Left ventricle myocardium inferior (tissue), 1 donor: ENCODE data around the gene ZDHHC14. TPM values are rescaled to one million over a fixed set of nuclear protein-coding genes. Genes with fewer than 3 reads are reported as not detected.
A peak's percentile ranks its signal among the peaks of the same experiment; 100 is the strongest.

ENCODE experiments used
- DNase-seq: peaks from one replicate; pipeline ENCODE4 v3.0.0-alpha.2; 2020
- H3K27ac ChIP-seq: fragments of 200-600 bp; replicated peaks from 2 replicates; pipeline ENCODE4 v1.8.0; 2021
- H3K27me3 ChIP-seq: fragments of 200-600 bp; 2 replicates; pipeline ENCODE4 v1.8.0; 2021; ENCODE audit warnings: low read depth
- H3K36me3 ChIP-seq: fragments of 200-600 bp; 2 replicates; pipeline ENCODE4 v1.8.0; 2021
- H3K4me1 ChIP-seq: fragments of 200-600 bp; 2 replicates; pipeline ENCODE4 v1.8.0; 2021
- H3K4me3 ChIP-seq: fragments of 200-600 bp; 2 replicates; pipeline ENCODE4 v1.8.0; 2021; ENCODE audit warnings: mild to moderate bottlenecking, moderate library complexity
- H3K9me3 ChIP-seq: fragments of 200-600 bp; replicated peaks from 2 replicates; pipeline ENCODE4 v1.8.0; 2021
- CTCF ChIP-seq: fragments of 200-600 bp; IDR thresholded peaks from 2 replicates; pipeline ENCODE4 v1.8.0; 2021; ENCODE audit warnings: antibody characterized with exemption, mild to moderate bottlenecking, borderline replicate concordance
- intact Hi-C: fragments of 100-400 bp; cut with micrococcal nuclease; formaldehyde crosslinking; loops from one replicate; pipeline ENCODE4 v1.11.0; 2022
- total RNA-seq: library from RNA; stranded (reverse); fragmentation: NEBNext Ultra II Directional; extraction: Animal tissue kit (Norgen Biotek cat#: 25700); gene quantifications from one replicate; pipeline ENCODE4 v1.2.1, GENCODE V29; 2021
- donor health status: DM: no; HTN: yes; CAD: no; lungs with severe emphysema.

Gene ZDHHC14
- total RNA-seq, 1 donor from 2014 or later, result 10.0 TPM

- H3K9me3 ChIP-seq, result no peaks in the 10 kb centered on the region
- no peak for TF ChIP-seq CTCF
- H3K27me3 ChIP-seq, result no peaks in the 10 kb centered on the region
- peaks cover 4% of the 10 kb centered on the region for H3K4me1 ChIP-seq
- DNase-seq, result no peak
- no peaks in the 10 kb centered on the region for H3K36me3 ChIP-seq
- H3K27ac ChIP-seq, result no peak overlapping the region
- H3K4me3 ChIP-seq, result no peak overlapping the region
- intact Hi-C loops, result loop anchor here (10.0 kb wide), 1 partner anchor 50 kb away; the partner anchor contains the start of gene TMEM242
Observed at GRCh38 chr6:157374889-157375443, 6.0 kb upstream of the ZDHHC14 start.

- DNase-seq, result no peak
Observed at GRCh38 chr6:157376241-157376640, 4.7 kb upstream of the ZDHHC14 start.

GRCh38 chr6:157376706-157377230 lies 4.2 kb upstream of the ZDHHC14 start:
- no peaks in the 10 kb centered on the region for H3K9me3 ChIP-seq
- no peak for TF ChIP-seq CTCF
- intact Hi-C loops, result loop anchor here (10.0 kb wide), 1 partner anchor 52 kb away; the partner anchor contains the start of gene TMEM242

More at GRCh38 chr6:157376241-157376640, 4.7 kb upstream of the ZDHHC14 start:
- intact Hi-C loops, result loop anchor here (10.0 kb wide), 1 partner anchor 51 kb away; the partner anchor contains the start of gene TMEM242
- Histone ChIP-seq H3K4me3 (no peak overlapping the region), H3K27me3 (no peaks in the 10 kb centered on the region), H3K36me3 (no peaks in the 10 kb centered on the region), H3K9me3 (no peaks in the 10 kb centered on the region), H3K27ac (no peak overlapping the region), H3K4me1 (peaks cover 13% of the 10 kb centered on the region)
- TF ChIP-seq CTCF, result no peak

GRCh38 chr6:157379656-157380457 lies 1.1 kb upstream of the ZDHHC14 start:
- no peaks in the 10 kb centered on the region for H3K36me3 ChIP-seq
- H3K27me3 ChIP-seq, result no peaks in the 10 kb centered on the region
- peak; percentile 91 for DNase-seq
- H3K27ac ChIP-seq, result peak overlapping the region; percentile 95
- no peak for TF ChIP-seq CTCF
- intact Hi-C loops, result loop anchor here (10.0 kb wide), 2 partner anchors 55 to 195 kb away; partner anchors contain the start of gene TMEM242
- peaks cover 36% of the 10 kb centered on the region for H3K4me1 ChIP-seq
- H3K4me3 ChIP-seq, result peak overlapping the region; percentile 99
- H3K9me3 ChIP-seq, result no peaks in the 10 kb centered on the region

More at GRCh38 chr6:157376706-157377230, 4.2 kb upstream of the ZDHHC14 start:
- DNase-seq, result no peak
- Histone ChIP-seq H3K27ac (no peak overlapping the region), H3K27me3 (no peaks in the 10 kb centered on the region), H3K36me3 (no peaks in the 10 kb centered on the region), H3K4me3 (no peak overlapping the region), H3K4me1 (peaks cover 13% of the 10 kb centered on the region)

GRCh38 chr6:157380458-157380778 lies 572 bp upstream of the ZDHHC14 start:
- Histone ChIP-seq H3K4me3 (peak overlapping the region; percentile 99), H3K4me1 (peaks cover 36% of the 10 kb centered on the region), H3K36me3 (no peaks in the 10 kb centered on the region), H3K27ac (peak overlapping the region; percentile 95), H3K9me3 (no peaks in the 10 kb centered on the region), H3K27me3 (no peaks in the 10 kb centered on the region)
- TF ChIP-seq CTCF, result no peak
- peak; percentile 22 for DNase-seq
- intact Hi-C loops, result loop anchor here (10.0 kb wide), 1 partner anchor 194 kb away; no protein-coding TSS in a partner anchor
